ENCODE data around the gene INPPL1. TPM values are rescaled to one million over a fixed set of nuclear protein-coding genes. Genes with fewer than 3 reads are reported as not detected.

The INPPL1 gene
- polyA plus RNA-seq, 1 donor (not counting 4 experiments of a cell fraction or from before 2014, with no cell fraction given): 44.0 TPM

GRCh38 chr11:72230764-72231365 is 6.3 kb downstream of the INPPL1 start:
- no peak overlapping the region for H3K4me3 ChIP-seq (ENCODE audit: control insufficient read depth in 2 of 3, extremely low read depth in 1 of 3, insufficient read depth in 2 of 3, low read depth in 1 of 3, low read length in 3 of 3)
- no peaks in the 10 kb centered on the region for H3K9me1 ChIP-seq (ENCODE audit: control insufficient read depth, extremely low read depth, insufficient read depth, low read length)
- dilution Hi-C loops (cut with MboI; ENCODE audit: extremely low pct_ligation_motif_present, low sequenced_read_pairs): no loop called here
- no peak overlapping the region for H2AFZ ChIP-seq (ENCODE audit: control insufficient read depth, low read length)
- no peaks in the 10 kb centered on the region for H3K9me3 ChIP-seq (ENCODE audit: control insufficient read depth, low read depth, low read length)
- peaks cover 61 to 62% of the 10 kb centered on the region in 2 experiments for H3K36me3 ChIP-seq (ENCODE audit: control insufficient read depth in 2 of 2, extremely low read depth in 1 of 2, insufficient read depth in 2 of 2, low read length in 2 of 2)
- H3K27ac ChIP-seq (ENCODE audit: control insufficient read depth, insufficient read depth, low read length): no peak overlapping the region
- no peak overlapping the region for H3K4me2 ChIP-seq (ENCODE audit: control insufficient read depth, extremely low read depth, insufficient read depth, low read depth, low read length)
- no peak for FAIRE-seq
- no peak for DNase-seq (ENCODE audit: low read depth, low spot score)
- TF ChIP-seq EZH2 (IDR thresholded peaks at IDR 0.05; ENCODE audit: low read length): no peak
- no peak for TF ChIP-seq CTCF (optimal IDR thresholded peaks at IDR 0.05 in 1 of 3, IDR thresholded peaks at IDR 0.05 in 1 of 3, conservative IDR thresholded peaks at IDR 0.05 in 1 of 3; ENCODE audit: extremely low read depth in 1 of 3, insufficient read depth in 2 of 3, low read length in 3 of 3)
- peaks cover 3% of the 10 kb centered on the region for H4K20me1 ChIP-seq (ENCODE audit: control insufficient read depth, extremely low read depth, insufficient read depth, low read length)
- H3K27me3 ChIP-seq (ENCODE audit: control insufficient read depth, extremely low read depth, insufficient read depth, low read length): no peaks in the 10 kb centered on the region
- peaks cover 14% of the 10 kb centered on the region for H3K79me2 ChIP-seq (ENCODE audit: control insufficient read depth, insufficient read depth, low read length)
- H3K9ac ChIP-seq (ENCODE audit: control insufficient read depth, extremely low read depth, insufficient read depth, low read length): no peak overlapping the region
- peaks cover 3% of the 10 kb centered on the region for H3K4me1 ChIP-seq (ENCODE audit: control insufficient read depth, extremely low read depth, insufficient read depth, low read length)

GRCh38 chr11:72231396-72232259 is 7.1 kb downstream of the INPPL1 start:
- no peaks in the 10 kb centered on the region for H3K27me3 ChIP-seq (ENCODE audit: control insufficient read depth, extremely low read depth, insufficient read depth, low read length)
- no peak overlapping the region for H3K27ac ChIP-seq (ENCODE audit: control insufficient read depth, insufficient read depth, low read length)
- no peak for TF ChIP-seq CTCF (optimal IDR thresholded peaks at IDR 0.05 in 1 of 3, IDR thresholded peaks at IDR 0.05 in 1 of 3, conservative IDR thresholded peaks at IDR 0.05 in 1 of 3; ENCODE audit: extremely low read depth in 1 of 3, insufficient read depth in 2 of 3, low read length in 3 of 3)
- no peak for TF ChIP-seq EZH2 (IDR thresholded peaks at IDR 0.05; ENCODE audit: low read length)
- H3K4me3 ChIP-seq (ENCODE audit: control insufficient read depth in 2 of 3, extremely low read depth in 1 of 3, insufficient read depth in 2 of 3, low read depth in 1 of 3, low read length in 3 of 3): no peak overlapping the region
- no peak overlapping the region for H2AFZ ChIP-seq (ENCODE audit: control insufficient read depth, low read length)
- no peak overlapping the region for H3K9ac ChIP-seq (ENCODE audit: control insufficient read depth, extremely low read depth, insufficient read depth, low read length)
- dilution Hi-C loops (cut with MboI; ENCODE audit: extremely low pct_ligation_motif_present, low sequenced_read_pairs): no loop called here
- H4K20me1 ChIP-seq (ENCODE audit: control insufficient read depth, extremely low read depth, insufficient read depth, low read length): peaks cover 3% of the 10 kb centered on the region
- peaks cover 60 to 64% of the 10 kb centered on the region in 2 experiments for H3K36me3 ChIP-seq (ENCODE audit: control insufficient read depth in 2 of 2, extremely low read depth in 1 of 2, insufficient read depth in 2 of 2, low read length in 2 of 2)
- peaks cover 10% of the 10 kb centered on the region for H3K79me2 ChIP-seq (ENCODE audit: control insufficient read depth, insufficient read depth, low read length)
- no peak overlapping the region for H3K4me2 ChIP-seq (ENCODE audit: control insufficient read depth, extremely low read depth, insufficient read depth, low read depth, low read length)
- H3K4me1 ChIP-seq (ENCODE audit: control insufficient read depth, extremely low read depth, insufficient read depth, low read length): no peaks in the 10 kb centered on the region
- H3K9me1 ChIP-seq (ENCODE audit: control insufficient read depth, extremely low read depth, insufficient read depth, low read length): no peaks in the 10 kb centered on the region
- H3K9me3 ChIP-seq (ENCODE audit: control insufficient read depth, low read depth, low read length): no peaks in the 10 kb centered on the region
- DNase-seq (ENCODE audit: low read depth, low spot score) (no peak), FAIRE-seq (no peak)
